Endothelial cell of hepatic sinusoid (primary cell): ENCODE measurements around the gene PIGS.
"Not testable (repeated sequence)": the region's sequence is repeated elsewhere in the genome, so short reads cannot be mapped to it uniquely, and the experiment has no call there.

Source experiments
- in situ Hi-C: cut with HindIII; loops from 2 replicates; pipeline ENCODE4 v1.10.0; 2017; ENCODE audit warnings: low sequenced_read_pairs

PIGS gene

GRCh38 chr17:28571361-28572122, at the start of gene PIGS:
Gene PIGS, minus strand, starts transcription at chr17:28571524. Its CDS starts 28 bp downstream, at chr17:28571496.
- in situ Hi-C loops: no loop called here

GRCh38 chr17:28620010-28620409, 48.7 kb upstream of the PIGS start:
- in situ Hi-C loops: no loop called here

- in situ Hi-C loops: no loop called here
Measured at GRCh38 chr17:28618464-28618863, 47.1 kb upstream of the PIGS start.

GRCh38 chr17:28616281-28616680, 45.0 kb upstream of the PIGS start:
- in situ Hi-C loops: no loop called here

- in situ Hi-C loops: no loop called here
Measured at GRCh38 chr17:28615260-28615940, 44.1 kb upstream of the PIGS start.

- in situ Hi-C loops: no loop called here
Measured at GRCh38 chr17:28613931-28614381, 42.6 kb upstream of the PIGS start, which contains the start of gene RSKR. Gene RSKR, minus strand, starts transcription at chr17:28614185. Its CDS starts 24 bp downstream, at chr17:28614161.

- in situ Hi-C loops: no loop called here
Measured at GRCh38 chr17:28612936-28613872, 41.9 kb upstream of the PIGS start.

- in situ Hi-C loops: no loop called here
Measured at GRCh38 chr17:28612531-28612930, 41.2 kb upstream of the PIGS start.

GRCh38 chr17:28610376-28610775, 39.1 kb upstream of the PIGS start:
- in situ Hi-C loops: no loop called here

GRCh38 chr17:28604031-28604430, 32.7 kb upstream of the PIGS start:
- in situ Hi-C loops: not testable (repeated sequence)

GRCh38 chr17:28599311-28600184, 28.2 kb upstream of the PIGS start:
- in situ Hi-C loops: no loop called here

GRCh38 chr17:28598799-28599310, 27.5 kb upstream of the PIGS start, which contains the start of gene SPAG5:
Gene SPAG5, minus strand, starts transcription at chr17:28599025. Its CDS starts 79 bp downstream, at chr17:28598946.
- in situ Hi-C loops: no loop called here

GRCh38 chr17:28598389-28598788, 27.1 kb upstream of the PIGS start:
- in situ Hi-C loops: no loop called here

- in situ Hi-C loops: no loop called here
Measured at GRCh38 chr17:28597606-28598383, 26.5 kb upstream of the PIGS start.

GRCh38 chr17:28592260-28592659, 20.9 kb upstream of the PIGS start:
- in situ Hi-C loops: loop anchor here (5.0 kb wide), 1 partner anchor 80 kb away; no protein-coding TSS in a partner anchor

- in situ Hi-C loops: no loop called here
Measured at GRCh38 chr17:28585851-28586250, 14.5 kb upstream of the PIGS start.

- in situ Hi-C loops: no loop called here
Measured at GRCh38 chr17:28584434-28584833, 13.1 kb upstream of the PIGS start.

GRCh38 chr17:28582513-28582912, 11.2 kb upstream of the PIGS start:
- in situ Hi-C loops: no loop called here

GRCh38 chr17:28580959-28581358, 9.6 kb upstream of the PIGS start:
- in situ Hi-C loops: no loop called here
